Aorta (tissue), 5 donors: ENCODE measurements around the gene SDR42E2. TPM values are rescaled to one million over a fixed set of nuclear protein-coding genes. Genes with fewer than 3 reads are reported as not detected.
"Not testable (repeated sequence)": the region's sequence is repeated elsewhere in the genome, so short reads cannot be mapped to it uniquely, and the experiment has no call there.

ENCODE experiments used
- ATAC-seq: fragments of 200-7000 bp; cut with Tn5 transposase; one replicate; pipeline ENCODE4 v1.9.1; 2022; ENCODE audit warnings: moderate library complexity; ENCODE audit not compliant: low FRiP score
- DNase-seq, 2 donors: peaks; one replicate each; pipeline ENCODE4 v3.0.0-alpha.2; 2020
- H3K27ac ChIP-seq, 2 donors: one replicate each; pipeline ENCODE4 v1.5.1; 2013; ENCODE audit warnings: low read length in 2 of 2, mild to moderate bottlenecking in 2 of 2, moderate library complexity in 2 of 2, control low read depth in 1 of 2, inconsistent platforms in 1 of 2, low read depth in 1 of 2
- H3K27me3 ChIP-seq, 2 donors: one replicate each; pipeline ENCODE4 v1.6.1; 2013; ENCODE audit warnings: control low read depth in 1 of 2, low read length in 1 of 2, mild to moderate bottlenecking in 1 of 2, moderate library complexity in 1 of 2; ENCODE audit not compliant: insufficient read depth in 2 of 2, control insufficient read depth in 1 of 2
- H3K36me3 ChIP-seq, 2 donors: one replicate each; pipeline ENCODE4 v1.6.1; 2013; ENCODE audit warnings: control low read depth in 1 of 2, low read length in 1 of 2, mild to moderate bottlenecking in 1 of 2; ENCODE audit not compliant: insufficient read depth in 2 of 2, control insufficient read depth in 1 of 2
- H3K4me1 ChIP-seq, 2 donors: one replicate each; pipeline ENCODE4 v1.6.1; 2013; ENCODE audit warnings: low read length in 2 of 2, control low read depth in 1 of 2, mild to moderate bottlenecking in 1 of 2, moderate library complexity in 1 of 2; ENCODE audit not compliant: insufficient read depth in 2 of 2, control insufficient read depth in 1 of 2
- H3K4me3 ChIP-seq, 2 donors: one replicate each; pipeline ENCODE4 v1.5.1; 2013; ENCODE audit warnings: low read length in 2 of 2, control low read depth in 1 of 2, mild to moderate bottlenecking in 1 of 2
- H3K9me3 ChIP-seq: one replicate; pipeline ENCODE4 v1.6.1; 2013; ENCODE audit warnings: mild to moderate bottlenecking, low read length; ENCODE audit not compliant: control insufficient read depth
- WGBS, 2 donors: extraction: QIAGEN DNeasy Blood & Tissue Kit; methylation state at CpG; one replicate each; pipeline ENCODE4 v1.1.7; 2013; 5-methylcytosine and 5-hydroxymethylcytosine counted together
- intact Hi-C, 2 donors: fragments of 100-400 bp; cut with DNase I; formaldehyde crosslinking; loops; one replicate each; pipeline versions ENCODE4 v1.14.2 to v1.15.0; 2022
- polyA plus RNA-seq, 2 donors: library from polyadenylated mRNA; stranded (reverse); fragments of 200-250 nt; gene quantifications; one replicate each; pipeline ENCODE4 v1.2.3, GENCODE V29; 2013
- total RNA-seq, 2 donors: library from RNA; stranded (reverse); fragmentation: NEBNext Ultra II Directional; extraction: Animal tissue kit (Norgen Biotek cat#: 25700); gene quantifications; one replicate each; pipeline ENCODE4 v1.2.1, GENCODE V29; 2021
- donor health status: healthy with polysubstance abuse.
- donor health status: Bipolar disorder and iron deficiency.
- donor health status: DM: no; HTN: no; CAD: no.
- donor health status: DM: no; HTN: no; CAD: no.
- donor health status: DM: yes; HTN: yes; CAD: no.

SDR42E2 gene
- total and polyA plus RNA-seq, 4 donors, result 0.10 TPM; not detected in 3

GRCh38 chr16:22191532-22192260, 29.4 kb downstream of the SDR42E2 start:
- H3K9me3 ChIP-seq, result no peaks in the 10 kb centered on the region
- peak overlapping the region in 1 of 2 donors; percentile 12 for H3K4me3 ChIP-seq
- H3K36me3 ChIP-seq, result no peaks in the 10 kb centered on the region
- no peaks in the 10 kb centered on the region for H3K4me1 ChIP-seq
- WGBS, 2 donors, result 7 to 8% methylated on average over 9 of the region's 9 CpGs
- intact Hi-C loops, result loop anchor here in 1 of 2 donors (5.0 kb wide), 1 partner anchor 496 kb away; no protein-coding TSS in a partner anchor
- peak overlapping the region; percentile 64 to 93 for H3K27ac ChIP-seq
- H3K27me3 ChIP-seq, result no peaks in the 10 kb centered on the region
- ATAC-seq (no peak), DNase-seq (no peak)

- H3K4me3 ChIP-seq, result peak overlapping the region in 1 of 2 donors; percentile 12
- no peaks in the 10 kb centered on the region for H3K4me1 ChIP-seq
- 21 to 22% methylated on average over 16 of the region's 16 CpGs for WGBS, 2 donors
- no peaks in the 10 kb centered on the region for H3K27me3 ChIP-seq
- peak overlapping the region; percentile 50 to 64 for H3K27ac ChIP-seq
- ATAC-seq, result peak; percentile 51
- peak; percentile 91 to 94 for DNase-seq
- H3K9me3 ChIP-seq, result no peaks in the 10 kb centered on the region
- intact Hi-C loops, result loop anchor here in 1 of 2 donors (5.0 kb wide), 1 partner anchor 495 kb away; no protein-coding TSS in a partner anchor
- H3K36me3 ChIP-seq, result no peaks in the 10 kb centered on the region
Observed at GRCh38 chr16:22192261-22193062, 30.2 kb downstream of the SDR42E2 start.

- no peaks in the 10 kb centered on the region for H3K27me3 ChIP-seq
- no peaks in the 10 kb centered on the region for H3K4me1 ChIP-seq
- no peaks in the 10 kb centered on the region for H3K9me3 ChIP-seq
- no peaks in the 10 kb centered on the region for H3K36me3 ChIP-seq
- no peak overlapping the region for H3K4me3 ChIP-seq
- intact Hi-C loops, result loop anchor here in 1 of 2 donors (5.0 kb wide), 1 partner anchor 494 kb away; no protein-coding TSS in a partner anchor
- no peak for ATAC-seq
- H3K27ac ChIP-seq, result no peak overlapping the region
- DNase-seq, result no peak
- WGBS, 2 donors, result 92 to 94% methylated on average over 2 of the region's 2 CpGs
Observed at GRCh38 chr16:22193063-22193411, 30.7 kb downstream of the SDR42E2 start.

GRCh38 chr16:22194707-22195444, 32.6 kb downstream of the SDR42E2 start:
- WGBS, 2 donors, result 82 to 85% methylated on average over 9 of the region's 9 CpGs
- ATAC-seq, result no peak
- no peak for DNase-seq
- no peaks in the 10 kb centered on the region for H3K27me3 ChIP-seq
- no peaks in the 10 kb centered on the region for H3K36me3 ChIP-seq
- intact Hi-C loops, result loop anchor here (1.0 to 5.0 kb wide), 3 partner anchors 102 to 492 kb away; partner anchors contain the start of gene POLR3E (in 2 of the 2)
- H3K4me3 ChIP-seq, result no peak overlapping the region
- H3K9me3 ChIP-seq, result no peaks in the 10 kb centered on the region
- H3K27ac ChIP-seq, result peak overlapping the region in 1 of 2 donors; percentile 21
- peaks cover 3 to 6% of the 10 kb centered on the region in 2 donors for H3K4me1 ChIP-seq

GRCh38 chr16:22195445-22195694, 33.1 kb downstream of the SDR42E2 start:
- ATAC-seq (no peak), DNase-seq (no peak)
- intact Hi-C loops, result loop anchor here (1.0 to 2.0 kb wide), 2 partner anchors 101 to 102 kb away; partner anchors contain the start of gene POLR3E (in 2 of the 2)
- Histone ChIP-seq H3K4me1 (peaks cover 3 to 6% of the 10 kb centered on the region in 2 donors), H3K36me3 (no peaks in the 10 kb centered on the region), H3K9me3 (no peaks in the 10 kb centered on the region), H3K27ac (no peak overlapping the region), H3K27me3 (no peaks in the 10 kb centered on the region), H3K4me3 (no peak overlapping the region)

- no peaks in the 10 kb centered on the region for H3K36me3 ChIP-seq
- peak overlapping the region in 1 of 2 donors; percentile 8 for H3K4me3 ChIP-seq
- H3K27ac ChIP-seq, result peak overlapping the region; percentile 10 to 57
- no peaks in the 10 kb centered on the region for H3K9me3 ChIP-seq
- intact Hi-C loops, result loop anchor here (1.0 to 2.0 kb wide), 2 partner anchors 101 kb away; partner anchors contain the start of gene POLR3E (in 2 of the 2)
- peak; percentile 90 to 95 for DNase-seq
- 1% methylated on average over 39 of the region's 39 CpGs for WGBS, 2 donors
- H3K4me1 ChIP-seq, result peaks cover 3 to 6% of the 10 kb centered on the region in 2 donors
- peak; percentile 69 for ATAC-seq
- H3K27me3 ChIP-seq, result no peaks in the 10 kb centered on the region
Observed at GRCh38 chr16:22195695-22196558, 33.6 kb downstream of the SDR42E2 start.

- H3K4me1 ChIP-seq, H3K27ac ChIP-seq, intact Hi-C loops, H3K27me3 ChIP-seq, H3K36me3 ChIP-seq, H3K9me3 ChIP-seq, H3K4me3 ChIP-seq, DNase-seq, ATAC-seq: not testable (repeated sequence)
- WGBS, 2 donors, result 49 to 50% methylated on average over 20 of the region's 20 CpGs
Observed at GRCh38 chr16:22196559-22197168, 34.4 kb downstream of the SDR42E2 start.
